Subcutaneous adipose tissue (tissue), 4 donors: ENCODE data around the gene TMEM121. TPM values are rescaled to one million over a fixed set of nuclear protein-coding genes. Genes with fewer than 3 reads are reported as not detected.

Source experiments
- total RNA-seq, 4 donors: library from RNA; depleted of rRNA; stranded (reverse); fragments of >200 nt; gene quantifications; one replicate each; pipeline ENCODE4 v1.1.0, GENCODE V29; 2016
- TF ChIP-seq, protein P1 (sequence below): fragments of 450-650 bp; IDR thresholded peaks from one replicate; pipeline ENCODE4 v1.5.1; 2016; ENCODE audit warnings: low read depth, mild to moderate bottlenecking, control low read depth, antibody characterized with exemption, moderate library complexity

Gene TMEM121
- total RNA-seq, 4 donors from 2014 or later = 1.3 to 3.6 (median 2.0) TPM

DNA sequence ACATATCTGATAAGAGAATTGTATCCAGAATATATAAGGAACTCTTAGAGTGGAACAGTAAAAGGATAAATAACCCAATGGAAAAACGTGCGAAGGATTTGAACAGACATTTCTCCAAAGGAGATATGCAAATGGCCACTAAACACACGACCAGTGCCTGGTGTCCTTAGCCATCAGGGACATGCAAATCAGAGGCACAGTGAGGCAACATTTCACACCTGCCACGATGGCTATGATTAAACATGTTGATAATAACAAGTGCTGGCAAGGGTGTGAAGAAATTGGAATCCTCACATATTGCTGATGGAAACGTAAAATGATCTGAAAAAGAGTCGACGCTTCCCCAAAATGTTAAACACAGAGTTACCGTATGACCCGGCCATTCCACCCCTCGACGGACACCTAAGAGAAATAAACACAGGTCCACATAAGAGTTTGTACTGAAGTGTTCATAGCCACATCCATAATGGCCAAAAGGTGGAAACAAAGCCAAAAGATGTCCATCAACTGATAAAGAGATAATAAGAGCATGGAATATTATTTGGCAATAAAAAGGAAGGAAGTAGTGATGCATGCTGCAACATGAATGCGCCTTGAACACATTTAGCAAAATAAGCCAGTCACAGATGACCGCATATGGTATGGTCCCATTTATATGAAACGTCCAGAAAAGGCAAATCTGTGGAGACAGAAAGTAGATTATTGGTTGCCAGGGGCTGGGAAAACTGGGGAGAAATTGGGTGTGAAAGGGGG lies 6.3 kb upstream of the TMEM121 start:
- TF ChIP-seq, protein P1, sequence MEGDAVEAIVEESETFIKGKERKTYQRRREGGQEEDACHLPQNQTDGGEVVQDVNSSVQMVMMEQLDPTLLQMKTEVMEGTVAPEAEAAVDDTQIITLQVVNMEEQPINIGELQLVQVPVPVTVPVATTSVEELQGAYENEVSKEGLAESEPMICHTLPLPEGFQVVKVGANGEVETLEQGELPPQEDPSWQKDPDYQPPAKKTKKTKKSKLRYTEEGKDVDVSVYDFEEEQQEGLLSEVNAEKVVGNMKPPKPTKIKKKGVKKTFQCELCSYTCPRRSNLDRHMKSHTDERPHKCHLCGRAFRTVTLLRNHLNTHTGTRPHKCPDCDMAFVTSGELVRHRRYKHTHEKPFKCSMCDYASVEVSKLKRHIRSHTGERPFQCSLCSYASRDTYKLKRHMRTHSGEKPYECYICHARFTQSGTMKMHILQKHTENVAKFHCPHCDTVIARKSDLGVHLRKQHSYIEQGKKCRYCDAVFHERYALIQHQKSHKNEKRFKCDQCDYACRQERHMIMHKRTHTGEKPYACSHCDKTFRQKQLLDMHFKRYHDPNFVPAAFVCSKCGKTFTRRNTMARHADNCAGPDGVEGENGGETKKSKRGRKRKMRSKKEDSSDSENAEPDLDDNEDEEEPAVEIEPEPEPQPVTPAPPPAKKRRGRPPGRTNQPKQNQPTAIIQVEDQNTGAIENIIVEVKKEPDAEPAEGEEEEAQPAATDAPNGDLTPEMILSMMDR = no peak

DNA sequence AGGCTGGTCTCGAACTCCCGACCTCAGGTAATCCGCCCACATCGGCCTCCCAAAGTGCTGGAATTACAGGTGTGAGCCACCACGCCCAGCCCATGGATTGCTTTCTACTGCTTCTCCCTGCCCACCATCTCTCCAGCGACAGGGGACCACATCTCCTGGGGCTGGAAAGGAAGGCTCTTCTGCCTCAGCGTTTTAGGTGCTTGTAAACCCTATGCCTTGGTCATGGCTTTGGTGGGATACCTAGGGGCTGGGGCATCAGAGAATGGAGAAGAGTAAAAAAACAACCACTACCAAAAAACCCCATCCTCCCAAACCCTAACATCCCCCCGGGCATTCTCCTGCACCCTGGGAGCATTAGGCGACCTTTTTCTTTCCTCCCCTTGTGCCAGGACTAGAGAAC lies 1.1 kb upstream of the TMEM121 start:
- TF ChIP-seq, protein P1 = no peak

DNA sequence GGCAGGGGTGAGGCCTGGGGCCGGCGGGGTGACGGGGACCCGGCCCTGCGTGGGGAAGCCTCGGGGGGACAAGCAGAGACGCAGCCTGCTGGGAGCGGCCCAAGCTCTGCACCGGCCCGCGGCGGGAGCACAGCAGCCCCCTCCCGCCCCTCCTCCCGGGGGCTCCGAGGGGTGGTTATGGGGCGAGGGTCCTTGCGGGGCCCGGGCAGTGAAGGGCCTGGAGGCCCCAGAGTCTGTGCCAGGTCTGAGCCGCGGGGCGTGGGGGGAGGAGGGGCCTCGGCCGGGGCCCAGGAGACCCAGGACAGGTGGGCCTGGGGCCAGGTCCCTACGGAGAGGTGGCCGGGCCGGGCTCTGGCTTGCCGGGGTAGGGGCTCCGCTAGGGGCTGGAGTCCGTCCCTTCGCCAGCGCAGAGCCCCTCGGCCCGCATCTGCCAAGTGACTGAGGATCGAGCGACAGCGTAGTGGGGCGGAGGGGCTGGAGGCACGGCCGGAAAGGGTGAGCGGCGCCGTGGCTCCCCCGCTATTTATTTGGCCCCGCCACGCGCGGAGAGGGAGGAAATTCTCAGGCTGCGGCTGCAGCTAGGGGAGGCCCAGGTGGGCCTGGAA lies 495 bp downstream of the TMEM121 start:
- TF ChIP-seq, protein P1 = no peak

DNA sequence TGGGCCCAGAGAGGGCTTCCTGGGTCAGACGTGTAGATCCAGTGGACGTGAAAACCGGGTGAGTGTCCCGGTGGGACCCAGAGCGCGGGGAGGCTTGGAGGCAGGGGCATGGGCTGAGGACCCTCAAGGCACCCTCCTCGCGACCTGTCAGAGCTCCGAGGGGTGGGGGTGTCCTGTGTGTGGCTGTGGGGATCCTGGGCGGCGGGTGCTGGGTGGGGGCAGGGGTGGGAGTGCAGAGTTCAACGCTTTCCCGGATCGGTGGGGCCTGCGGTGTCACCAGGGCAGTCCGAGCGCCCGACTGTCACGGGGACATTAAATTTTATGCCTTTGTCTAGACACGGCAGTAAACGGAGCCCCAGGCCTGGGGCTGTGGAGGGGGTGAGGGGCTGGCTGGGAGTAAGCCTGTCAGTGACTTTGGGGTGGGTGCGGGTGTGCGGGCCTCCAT lies 1.0 kb downstream of the TMEM121 start:
- TF ChIP-seq, protein P1 = no peak

DNA sequence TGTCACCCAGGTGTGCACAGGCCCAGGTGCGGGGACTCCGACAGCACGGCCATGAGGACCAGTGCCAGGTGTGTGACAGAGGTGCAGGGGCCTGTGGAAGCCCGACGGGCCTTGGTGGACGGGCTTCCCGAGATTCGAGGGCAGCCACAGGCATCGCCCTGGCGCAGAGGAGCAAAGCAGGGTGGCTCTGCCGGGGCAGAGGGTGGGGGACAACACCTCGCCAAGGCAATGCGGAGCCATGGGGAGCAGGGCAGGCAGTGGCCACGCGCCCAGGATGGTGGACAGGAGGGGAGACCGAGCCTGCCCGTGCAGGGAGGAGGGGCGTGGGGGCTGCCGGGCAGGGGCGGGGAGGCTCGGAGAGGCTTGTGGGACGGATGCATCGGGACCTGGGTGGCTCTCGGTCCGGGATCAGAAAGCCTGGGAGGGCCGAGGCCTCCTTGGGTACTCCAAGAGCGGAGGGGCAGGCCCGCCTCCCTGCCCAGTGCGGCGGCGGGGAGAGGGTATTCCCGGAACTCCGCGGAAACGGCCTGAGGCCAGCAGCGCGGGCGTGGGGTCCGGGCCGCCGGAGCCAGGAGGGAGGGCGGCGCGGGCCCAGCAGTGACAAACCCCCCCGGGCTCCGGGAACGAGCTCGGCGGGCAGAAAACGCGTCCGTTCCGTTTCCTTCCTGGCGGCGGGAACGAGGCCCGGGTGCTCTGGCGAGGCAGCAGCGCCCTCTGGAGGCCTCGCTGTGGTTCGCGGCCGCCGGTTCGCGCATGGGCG lies 1.6 kb downstream of the TMEM121 start:
- TF ChIP-seq, protein P1 = no peak

DNA sequence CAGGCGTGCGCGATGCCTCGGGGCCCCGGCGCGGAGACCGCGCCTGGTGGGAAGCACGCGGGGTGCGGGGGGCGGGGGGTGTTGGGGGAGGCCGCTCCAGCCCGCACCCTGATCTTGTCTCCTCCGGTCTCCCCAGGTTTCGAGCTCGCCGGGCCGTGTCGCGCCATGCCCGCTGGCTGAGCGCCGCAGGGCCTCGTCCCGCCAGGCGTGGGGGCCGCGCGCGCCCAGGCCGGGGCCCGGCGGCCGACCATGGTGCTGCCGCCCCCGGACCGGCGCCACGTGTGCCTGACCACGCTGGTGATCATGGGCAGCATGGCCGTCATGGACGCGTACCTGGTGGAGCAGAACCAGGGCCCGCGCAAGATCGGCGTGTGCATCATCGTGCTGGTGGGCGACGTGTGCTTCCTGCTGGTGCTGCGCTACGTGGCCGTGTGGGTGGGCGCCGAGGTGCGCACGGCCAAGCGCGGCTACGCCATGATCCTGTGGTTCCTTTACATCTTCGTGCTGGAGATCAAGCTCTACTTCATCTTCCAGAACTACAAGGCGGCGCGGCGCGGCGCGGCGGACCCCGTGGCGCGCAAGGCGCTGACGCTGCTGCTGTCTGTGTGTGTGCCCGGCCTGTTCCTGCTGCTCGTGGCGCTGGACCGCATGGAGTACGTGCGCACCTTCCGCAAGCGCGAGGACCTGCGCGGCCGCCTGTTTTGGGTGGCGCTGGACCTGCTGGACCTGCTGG lies 2.4 kb downstream of the TMEM121 start:
- TF ChIP-seq, protein P1 = no peak

DNA sequence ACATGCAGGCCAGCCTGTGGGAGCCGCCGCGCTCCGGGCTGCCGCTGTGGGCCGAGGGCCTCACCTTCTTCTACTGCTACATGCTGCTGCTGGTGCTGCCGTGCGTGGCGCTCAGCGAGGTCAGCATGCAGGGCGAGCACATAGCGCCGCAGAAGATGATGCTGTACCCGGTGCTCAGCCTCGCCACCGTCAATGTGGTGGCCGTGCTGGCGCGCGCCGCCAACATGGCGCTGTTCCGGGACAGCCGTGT lies 2.9 kb downstream of the TMEM121 start:
- TF ChIP-seq, protein P1 = no peak
